GM21447 (cell line): ENCODE measurements around the gene NHERF1.

Experiments used
- ATAC-seq: cut with Tn5 transposase; IDR thresholded peaks from one replicate; pipeline ENCODE4 v1.9.1; 2021; ENCODE audit not compliant: unreplicated experiment

The NHERF1 gene

GRCh38 chr17:74782571-74782970 lies 34.1 kb downstream of the NHERF1 start:
- ATAC-seq, result no peak

GRCh38 chr17:74784125-74784810 lies 35.8 kb downstream of the NHERF1 start:
- ATAC-seq, result no peak

GRCh38 chr17:74785096-74785980 lies 36.9 kb downstream of the NHERF1 start:
- ATAC-seq, result no peak

- ATAC-seq, result no peak
Measured at GRCh38 chr17:74785981-74786360, 37.5 kb downstream of the NHERF1 start.

- no peak for ATAC-seq
Measured at GRCh38 chr17:74786431-74787055, 38.1 kb downstream of the NHERF1 start.

GRCh38 chr17:74790161-74791058 lies 42.0 kb downstream of the NHERF1 start:
- ATAC-seq, result no peak

GRCh38 chr17:74792586-74793105 lies 44.2 kb downstream of the NHERF1 start:
- no peak for ATAC-seq

GRCh38 chr17:74795327-74796020 lies 47.0 kb downstream of the NHERF1 start:
- no peak for ATAC-seq

GRCh38 chr17:74796211-74796610 lies 47.8 kb downstream of the NHERF1 start:
- no peak for ATAC-seq

- no peak for ATAC-seq
Measured at GRCh38 chr17:74796866-74797265, 48.4 kb downstream of the NHERF1 start.

GRCh38 chr17:74797824-74798223 lies 49.4 kb downstream of the NHERF1 start:
- ATAC-seq, result no peak

- no peak for ATAC-seq
Measured at GRCh38 chr17:74798239-74798707, 49.8 kb downstream of the NHERF1 start.

- no peak for ATAC-seq
Measured at GRCh38 chr17:74799097-74799496, 50.7 kb downstream of the NHERF1 start.

GRCh38 chr17:74800531-74800930 lies 52.1 kb downstream of the NHERF1 start:
- ATAC-seq, result no peak

GRCh38 chr17:74801896-74802295 lies 53.5 kb downstream of the NHERF1 start:
- ATAC-seq, result no peak

GRCh38 chr17:74803388-74803930 lies 55.0 kb downstream of the NHERF1 start:
- ATAC-seq, result no peak

- no peak for ATAC-seq
Measured at GRCh38 chr17:74803971-74804370, 55.5 kb downstream of the NHERF1 start.

GRCh38 chr17:74804683-74805082 lies 56.3 kb downstream of the NHERF1 start:
- no peak for ATAC-seq

GRCh38 chr17:74805591-74805991 lies 57.2 kb downstream of the NHERF1 start:
- ATAC-seq, result no peak

- no peak for ATAC-seq
Measured at GRCh38 chr17:74806334-74806733, 57.9 kb downstream of the NHERF1 start.
